Measurements from ENCODE around the gene TTC38.

Gene TTC38

GRCh38 chr22:46290121-46290842 is 22.5 kb downstream of the TTC38 start:
- H3K4me1 ChIP-seq (ENCODE audit: control insufficient read depth, insufficient read depth, low read length), result no peaks in the 10 kb centered on the region; the same call in 1 of the 2 replicates
- ChIA-PET CTCF (interaction anchor here (0.6 kb wide), 1 partner anchor 973 kb away, joined by 3 read pairs; no protein-coding TSS in a partner anchor), POLR2A (interaction anchor here (0.9 kb wide), 1 partner anchor 45 kb away, joined by 3 read pairs; the partner anchor contains the start of gene TRMU)
- no peak overlapping the region for H3K4me3 ChIP-seq (ENCODE audit: low read depth, low read length)
- H3K9me3 ChIP-seq (ENCODE audit: control insufficient read depth, insufficient read depth, low read depth, low read length), result no peaks in the 10 kb centered on the region
- peaks cover 15 to 81% of the 10 kb centered on the region in 2 experiments; a peak in 2 of 3 replicates for H3K36me3 ChIP-seq (ENCODE audit: control insufficient read depth in 2 of 2, insufficient read depth in 1 of 2, low read length in 2 of 2)
- TF ChIP-seq ZNF16 (tag by site-specific recombination; IDR thresholded peaks at IDR 0.05; ENCODE audit: low read depth), result no peak
- TF ChIP-seq ZNF311 (tag by site-specific recombination; IDR thresholded peaks at IDR 0.05; ENCODE audit: borderline replicate concordance), result peak; percentile 44; the same call in 1 of the 2 replicates
- peak; percentile 63 for TF ChIP-seq HIC1 (tag by site-specific recombination; IDR thresholded peaks at IDR 0.05)
- H3K27ac ChIP-seq (ENCODE audit: extremely low read depth, low read depth, low read length), result no peak overlapping the region

GRCh38 chr22:46290843-46291785 is 23.3 kb downstream of the TTC38 start:
- no peaks in the 10 kb centered on the region for H3K9me3 ChIP-seq (ENCODE audit: control insufficient read depth, insufficient read depth, low read depth, low read length)
- peaks cover 8 to 73% of the 10 kb centered on the region in 2 experiments; a peak in 2 of 3 replicates for H3K36me3 ChIP-seq (ENCODE audit: control insufficient read depth in 2 of 2, insufficient read depth in 1 of 2, low read length in 2 of 2)
- CTCF ChIA-PET, result interaction anchor here (0.6 kb wide), 1 partner anchor 973 kb away, joined by 3 read pairs; no protein-coding TSS in a partner anchor
- H3K27ac ChIP-seq (ENCODE audit: extremely low read depth, low read depth, low read length), result no peak overlapping the region
- POLR2A ChIA-PET, result no interaction called here
- no peak overlapping the region for H3K4me3 ChIP-seq (ENCODE audit: low read depth, low read length)
- TF ChIP-seq ZEB2 (tag by site-specific recombination; IDR thresholded peaks at IDR 0.05) (no peak), GLIS2 (tag by site-specific recombination; IDR thresholded peaks at IDR 0.05) (peak; percentile 17; the same call in 1 of the 2 replicates)
- H3K4me1 ChIP-seq (ENCODE audit: control insufficient read depth, insufficient read depth, low read length), result peaks cover 8% of the 10 kb centered on the region

GRCh38 chr22:46292173-46292572 is 24.4 kb downstream of the TTC38 start:
- H3K9me3 ChIP-seq (ENCODE audit: control insufficient read depth, insufficient read depth, low read depth, low read length), result no peaks in the 10 kb centered on the region
- H3K4me3 ChIP-seq (ENCODE audit: low read depth, low read length), result no peak overlapping the region
- ChIA-PET POLR2A (interaction anchor here (1.4 kb wide), 1 partner anchor 42 kb away, joined by 3 read pairs; the partner anchor contains the start of gene CDPF1), CTCF (no interaction called here)
- H3K36me3 ChIP-seq (ENCODE audit: control insufficient read depth in 2 of 2, insufficient read depth in 1 of 2, low read length in 2 of 2), result peaks cover 8 to 63% of the 10 kb centered on the region in 2 experiments; a peak in 2 of 3 replicates
- H3K4me1 ChIP-seq (ENCODE audit: control insufficient read depth, insufficient read depth, low read length), result peaks cover 8% of the 10 kb centered on the region
- no peak overlapping the region for H3K27ac ChIP-seq (ENCODE audit: extremely low read depth, low read depth, low read length)
- TF ChIP-seq ZNF266 (tag by site-specific recombination; IDR thresholded peaks at IDR 0.05; ENCODE audit: low read depth), result no peak
- TF ChIP-seq ZNF366 (tag by site-specific recombination; conservative IDR thresholded peaks at IDR 0.05), result no peak
- no peak for TF ChIP-seq ZNF639 (tag by site-specific recombination; IDR thresholded peaks at IDR 0.05)
- no peak for TF ChIP-seq PRDM1 (tag by site-specific recombination; IDR thresholded peaks at IDR 0.05)
- TF ChIP-seq ZNF248 (tag by site-specific recombination; IDR thresholded peaks at IDR 0.05), result no peak
- no peak for TF ChIP-seq ZNF423 (tag by site-specific recombination; IDR thresholded peaks at IDR 0.05)
- TF ChIP-seq TSHZ1 (tag by site-specific recombination; IDR thresholded peaks at IDR 0.05; ENCODE audit: borderline replicate concordance), result no peak
- TF ChIP-seq ZNF510 (tag by site-specific recombination; IDR thresholded peaks at IDR 0.05; ENCODE audit: insufficient replicate concordance), result no peak
- TF ChIP-seq MEIS1 (CRISPR knock-in tag; IDR thresholded peaks at IDR 0.05; ENCODE audit: borderline replicate concordance), result no peak
- TF ChIP-seq ZNF239 (tag by site-specific recombination; IDR thresholded peaks at IDR 0.05), result no peak
- TF ChIP-seq ZNF707 (tag by site-specific recombination; IDR thresholded peaks at IDR 0.05), result no peak
- no peak for TF ChIP-seq ZBTB6 (tag by site-specific recombination; IDR thresholded peaks at IDR 0.05)
- no peak for TF ChIP-seq ZNF202 (tag by site-specific recombination; IDR thresholded peaks at IDR 0.05; ENCODE audit: borderline replicate concordance)
